ENCODE results near the gene PCDHB15. TPM values are rescaled to one million over a fixed set of nuclear protein-coding genes. Genes with fewer than 3 reads are reported as not detected.
"Not testable (repeated sequence)": the region's sequence is repeated elsewhere in the genome, so short reads cannot be mapped to it uniquely, and the experiment has no call there.

The PCDHB15 gene
- total RNA-seq, 2 experiments from 2014 or later = not detected

DNA sequence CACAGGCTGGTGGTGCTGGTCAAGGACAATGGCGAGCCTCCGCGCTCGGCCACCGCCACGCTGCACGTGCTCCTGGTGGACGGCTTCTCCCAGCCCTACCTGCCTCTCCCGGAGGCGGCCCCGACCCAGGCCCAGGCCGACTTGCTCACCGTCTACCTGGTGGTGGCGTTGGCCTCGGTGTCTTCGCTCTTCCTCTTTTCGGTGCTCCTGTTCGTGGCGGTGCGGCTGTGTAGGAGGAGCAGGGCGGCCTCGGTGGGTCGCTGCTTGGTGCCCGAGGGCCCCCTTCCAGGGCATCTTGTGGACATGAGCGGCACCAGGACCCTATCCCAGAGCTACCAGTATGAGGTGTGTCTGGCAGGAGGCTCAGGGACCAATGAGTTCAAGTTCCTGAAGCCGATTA lies 29.2 kb upstream of the PCDHB15 start:
- ATAC-seq; DNase-seq; CTCF ChIA-PET; POLR2A ChIA-PET; H3K4me1 Mint-ChIP-seq (ENCODE audit: low read depth); H3K27ac Mint-ChIP-seq; H3K36me3 Mint-ChIP-seq (ENCODE audit: low read depth); H3K4me3 Mint-ChIP-seq: not testable (repeated sequence)
- peaks cover 18% of the 10 kb centered on the region for H3K27me3 Mint-ChIP-seq (ENCODE audit: low read depth)
- peaks cover 19% of the 10 kb centered on the region for H3K9me3 Mint-ChIP-seq (ENCODE audit: insufficient read depth)

DNA sequence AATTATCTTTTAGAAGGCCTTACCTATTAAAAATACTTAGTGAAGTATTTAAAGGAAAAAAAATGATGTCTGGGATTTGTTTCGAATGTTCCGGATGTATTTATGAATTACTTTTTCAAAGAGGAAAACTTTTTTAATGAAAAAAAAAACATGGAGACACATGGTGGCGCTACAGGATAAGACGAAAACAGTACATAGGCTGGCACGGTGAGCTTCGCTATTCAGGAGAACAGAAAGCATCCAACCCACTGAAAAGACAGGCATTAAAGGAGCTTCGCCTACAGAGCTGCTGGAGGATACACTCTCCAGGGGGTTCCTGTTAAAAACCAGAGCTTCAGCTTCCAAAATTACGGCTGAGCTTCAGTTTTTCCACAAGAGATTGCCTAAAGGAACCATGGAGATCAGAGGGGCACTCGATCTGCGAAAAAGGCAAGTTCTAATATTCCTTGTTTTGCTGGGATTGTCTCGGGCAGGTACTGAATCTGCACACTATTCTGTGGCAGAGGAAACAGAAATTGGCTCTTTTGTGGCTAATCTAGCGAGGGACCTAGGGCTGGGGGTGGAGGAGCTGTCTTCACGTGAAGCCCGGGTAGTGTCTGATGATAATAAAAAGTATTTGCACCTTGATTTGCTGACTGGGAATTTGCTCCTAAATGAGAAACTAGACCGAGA lies 21.9 kb upstream of the PCDHB15 start, which contains the start of gene PCDHB14:
PCDHB14 (plus strand) TSS at position 232 of the 672 bp plus-strand sequence; CDS start at position 395, 163 bp downstream.
- no peak within 1 kb of the TSS for H3K4me3 Mint-ChIP-seq
- H3K27me3 Mint-ChIP-seq (ENCODE audit: low read depth) = peaks cover 5% of the 10 kb centered on the region
- no peaks in the 10 kb centered on the region for H3K36me3 Mint-ChIP-seq (ENCODE audit: low read depth)
- peaks cover 14% of the 10 kb centered on the region for H3K9me3 Mint-ChIP-seq (ENCODE audit: insufficient read depth)
- no peak for DNase-seq
- H3K4me1 Mint-ChIP-seq (ENCODE audit: low read depth) = no peaks in the 10 kb centered on the region
- POLR2A ChIA-PET = no interaction called here
- ATAC-seq = no peak
- H3K27ac Mint-ChIP-seq = no peak within 1 kb of the TSS
- CTCF ChIA-PET = interaction anchor here (0.8 to 1.7 kb wide), 9 partner anchors 36 to 345 kb away, joined by 3 to 6 read pairs (median 4); partner anchors contain the start of genes PCDHB9, PCDHGA11, PCDHGB1 and TAF7

DNA sequence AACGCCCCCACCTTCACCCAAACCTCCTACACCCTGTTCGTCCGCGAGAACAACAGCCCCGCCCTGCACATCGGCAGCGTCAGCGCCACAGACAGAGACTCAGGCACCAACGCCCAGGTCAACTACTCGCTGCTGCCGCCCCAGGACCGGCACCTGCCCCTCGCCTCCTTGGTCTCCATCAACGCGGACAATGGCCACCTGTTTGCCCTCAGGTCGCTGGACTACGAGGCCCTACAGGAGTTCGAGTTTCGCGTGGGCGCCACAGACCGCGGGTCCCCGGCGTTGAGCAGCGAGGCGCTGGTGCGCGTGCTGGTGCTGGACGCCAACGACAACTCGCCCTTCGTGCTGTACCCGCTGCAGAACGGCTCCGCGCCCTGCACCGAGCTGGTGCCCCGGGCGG lies 20.4 kb upstream of the PCDHB15 start:
- H3K27ac Mint-ChIP-seq; ATAC-seq; H3K4me1 Mint-ChIP-seq (ENCODE audit: low read depth); H3K9me3 Mint-ChIP-seq (ENCODE audit: insufficient read depth); H3K4me3 Mint-ChIP-seq; H3K36me3 Mint-ChIP-seq (ENCODE audit: low read depth); DNase-seq; POLR2A ChIA-PET; CTCF ChIA-PET; H3K27me3 Mint-ChIP-seq (ENCODE audit: low read depth): not testable (repeated sequence)

DNA sequence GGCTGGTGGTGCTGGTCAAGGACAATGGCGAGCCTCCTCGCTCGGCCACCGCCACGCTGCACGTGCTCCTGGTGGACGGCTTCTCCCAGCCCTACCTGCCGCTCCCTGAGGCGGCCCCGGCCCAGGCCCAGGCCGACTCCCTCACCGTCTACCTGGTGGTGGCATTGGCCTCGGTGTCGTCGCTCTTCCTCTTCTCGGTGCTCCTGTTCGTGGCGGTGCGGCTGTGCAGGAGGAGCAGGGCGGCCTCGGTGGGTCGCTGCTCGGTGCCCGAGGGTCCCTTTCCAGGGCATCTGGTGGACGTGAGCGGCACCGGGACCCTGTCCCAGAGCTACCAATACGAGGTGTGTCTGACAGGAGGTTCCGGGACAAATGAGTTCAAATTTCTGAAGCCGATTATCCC lies 19.8 kb upstream of the PCDHB15 start:
- H3K4me3 Mint-ChIP-seq; H3K27ac Mint-ChIP-seq; H3K4me1 Mint-ChIP-seq (ENCODE audit: low read depth); DNase-seq; H3K9me3 Mint-ChIP-seq (ENCODE audit: insufficient read depth); H3K27me3 Mint-ChIP-seq (ENCODE audit: low read depth); ATAC-seq; H3K36me3 Mint-ChIP-seq (ENCODE audit: low read depth): not testable (repeated sequence)
- ChIA-PET CTCF (interaction anchor here (1.0 kb wide), 1 partner anchor 9 kb away, joined by 3 read pairs; no protein-coding TSS in a partner anchor), POLR2A (interaction anchor here (0.6 kb wide), 1 partner anchor 255 kb away, joined by 5 read pairs; no protein-coding TSS in a partner anchor)

DNA sequence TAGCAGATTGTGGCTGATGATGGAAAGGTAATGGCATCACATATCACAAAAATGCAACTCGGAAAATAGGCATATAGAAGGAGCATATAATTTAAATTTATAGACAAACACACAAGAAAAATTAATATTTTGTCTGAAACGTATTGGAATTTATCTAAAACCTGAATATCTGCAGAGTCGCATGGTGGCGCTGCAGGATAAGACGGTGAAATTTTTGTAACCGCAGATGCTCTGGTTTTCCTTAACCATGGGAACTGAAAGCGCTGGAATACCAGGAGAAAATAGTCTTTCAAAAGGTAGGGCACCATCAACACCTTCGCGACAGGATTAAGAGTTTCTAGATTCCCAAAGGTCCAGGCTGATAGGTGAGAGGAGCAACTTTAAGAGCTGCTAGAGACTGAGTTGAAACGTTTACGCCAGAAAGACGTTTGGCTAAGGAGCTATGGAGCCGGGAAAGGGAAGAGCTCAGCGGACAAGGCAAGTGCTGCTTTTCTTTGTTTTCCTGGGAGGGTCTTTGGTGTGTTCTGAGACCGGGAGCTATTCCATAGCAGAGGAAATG lies 11.0 kb upstream of the PCDHB15 start:
- peaks cover 6% of the 10 kb centered on the region for H3K36me3 Mint-ChIP-seq (ENCODE audit: low read depth)

DNA sequence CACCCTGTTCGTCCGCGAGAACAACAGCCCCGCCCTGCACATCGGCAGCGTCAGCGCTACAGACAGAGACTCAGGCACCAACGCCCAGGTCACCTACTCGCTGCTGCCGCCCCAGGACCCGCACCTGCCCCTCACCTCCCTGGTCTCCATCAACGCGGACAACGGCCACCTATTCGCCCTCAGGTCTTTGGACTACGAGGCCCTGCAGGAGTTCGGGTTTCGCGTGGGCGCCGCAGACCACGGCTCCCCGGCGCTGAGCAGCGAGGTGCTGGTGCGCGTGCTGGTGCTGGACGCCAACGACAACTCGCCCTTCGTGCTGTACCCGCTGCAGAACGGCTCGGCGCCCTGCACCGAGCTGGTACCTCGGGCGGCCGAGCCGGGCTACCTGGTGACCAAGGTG lies 9.3 kb upstream of the PCDHB15 start:
- H3K4me3 Mint-ChIP-seq; CTCF ChIA-PET; H3K36me3 Mint-ChIP-seq (ENCODE audit: low read depth); H3K27ac Mint-ChIP-seq; ATAC-seq; H3K4me1 Mint-ChIP-seq (ENCODE audit: low read depth); DNase-seq: not testable (repeated sequence)
- Mint-ChIP-seq H3K9me3 (ENCODE audit: insufficient read depth) (peaks cover 46% of the 10 kb centered on the region), H3K27me3 (ENCODE audit: low read depth) (peaks cover 11% of the 10 kb centered on the region)
- POLR2A ChIA-PET = interaction anchor here (0.6 kb wide), 1 partner anchor 352 kb away, joined by 3 read pairs; no protein-coding TSS in a partner anchor

More for the DNA sequence above, 11.0 kb upstream of the PCDHB15 start:
- ChIA-PET CTCF (interaction anchor here (1.0 to 1.2 kb wide), 3 partner anchors 8 to 324 kb away, joined by 3 to 4 read pairs (median 3); partner anchors contain the start of gene PCDHB11), POLR2A (no interaction called here)
- Mint-ChIP-seq H3K4me3 (no peak overlapping the region), H3K4me1 (ENCODE audit: low read depth) (no peaks in the 10 kb centered on the region), H3K27ac (no peak overlapping the region), H3K27me3 (ENCODE audit: low read depth) (peaks cover 7% of the 10 kb centered on the region), H3K9me3 (ENCODE audit: insufficient read depth) (peaks cover 34% of the 10 kb centered on the region)
- DNase-seq (no peak), ATAC-seq (no peak)

DNA sequence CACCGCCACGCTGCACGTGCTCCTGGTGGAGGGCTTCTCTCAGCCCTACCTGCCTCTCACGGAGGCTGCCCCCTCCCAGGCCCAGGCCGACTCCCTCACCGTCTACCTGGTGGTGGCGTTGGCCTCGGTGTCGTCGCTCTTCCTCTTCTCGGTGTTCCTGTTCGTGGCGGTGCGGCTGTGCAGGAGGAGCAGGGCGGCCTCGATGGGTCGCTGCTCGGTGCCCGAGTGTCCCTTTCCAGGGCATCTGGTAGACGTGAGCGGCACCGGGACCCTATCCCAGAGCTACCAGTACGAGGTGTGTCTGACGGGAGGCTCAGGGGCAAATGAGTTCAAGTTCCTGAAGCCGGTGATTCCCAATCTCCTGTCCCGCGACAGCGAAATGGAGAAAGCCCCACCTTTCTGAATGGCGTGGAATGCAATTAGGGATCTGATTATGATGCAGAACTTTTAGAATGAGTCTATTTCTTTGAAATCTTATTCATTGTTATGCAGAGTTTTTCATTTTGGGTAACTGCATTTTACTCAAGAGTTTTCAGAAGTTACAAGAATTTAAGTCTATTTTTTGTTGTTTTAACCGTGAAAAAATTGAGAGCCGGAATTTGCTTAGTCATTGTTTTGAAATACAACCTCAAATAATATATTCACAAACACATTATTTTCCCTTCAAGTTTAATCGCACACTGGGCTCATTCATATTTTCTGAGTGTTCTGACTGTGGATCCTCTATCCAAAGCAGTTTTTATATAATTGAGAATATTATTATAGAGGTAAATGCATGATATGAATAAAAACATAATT lies 8.5 kb upstream of the PCDHB15 start:
- Mint-ChIP-seq H3K36me3 (ENCODE audit: low read depth) (peaks cover 10% of the 10 kb centered on the region), H3K4me1 (ENCODE audit: low read depth) (no peaks in the 10 kb centered on the region), H3K27ac (peak overlapping the region; percentile 50), H3K27me3 (ENCODE audit: low read depth) (peaks cover 13% of the 10 kb centered on the region), H3K9me3 (ENCODE audit: insufficient read depth) (peaks cover 45% of the 10 kb centered on the region), H3K4me3 (no peak overlapping the region)
- no peak for DNase-seq
- no peak for ATAC-seq
- ChIA-PET CTCF (no interaction called here), POLR2A (interaction anchor here (0.6 kb wide), 1 partner anchor 351 kb away, joined by 3 read pairs; no protein-coding TSS in a partner anchor)

DNA sequence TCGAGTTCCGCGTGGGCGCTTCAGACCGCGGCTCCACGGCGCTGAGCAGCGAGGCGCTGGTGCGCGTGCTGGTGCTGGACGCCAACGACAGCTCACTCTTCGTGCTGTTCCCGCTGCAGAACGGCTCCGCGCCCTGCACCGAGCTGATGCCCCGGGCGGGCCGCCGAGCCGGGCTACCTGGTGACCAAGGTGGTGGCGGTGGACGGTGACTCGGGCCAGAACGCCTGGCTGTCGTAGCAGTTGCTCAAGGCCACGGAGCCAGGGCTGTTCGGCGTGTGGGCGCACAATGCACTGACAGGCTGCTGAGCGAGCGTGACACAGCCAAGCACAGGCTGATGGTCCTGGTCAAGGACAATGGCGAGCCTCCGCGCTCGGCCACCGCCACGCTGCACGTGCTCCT lies 3.7 kb upstream of the PCDHB15 start:
- no peak overlapping the region for H3K27ac Mint-ChIP-seq
- peaks cover 6% of the 10 kb centered on the region for H3K36me3 Mint-ChIP-seq (ENCODE audit: low read depth)
- ChIA-PET CTCF (no interaction called here), POLR2A (no interaction called here)
- DNase-seq (no peak), ATAC-seq (no peak)
- peaks cover 10% of the 10 kb centered on the region for H3K27me3 Mint-ChIP-seq (ENCODE audit: low read depth)
- peaks cover 61% of the 10 kb centered on the region for H3K9me3 Mint-ChIP-seq (ENCODE audit: insufficient read depth)
- H3K4me3 Mint-ChIP-seq = no peak overlapping the region
- H3K4me1 Mint-ChIP-seq (ENCODE audit: low read depth) = no peaks in the 10 kb centered on the region

DNA sequence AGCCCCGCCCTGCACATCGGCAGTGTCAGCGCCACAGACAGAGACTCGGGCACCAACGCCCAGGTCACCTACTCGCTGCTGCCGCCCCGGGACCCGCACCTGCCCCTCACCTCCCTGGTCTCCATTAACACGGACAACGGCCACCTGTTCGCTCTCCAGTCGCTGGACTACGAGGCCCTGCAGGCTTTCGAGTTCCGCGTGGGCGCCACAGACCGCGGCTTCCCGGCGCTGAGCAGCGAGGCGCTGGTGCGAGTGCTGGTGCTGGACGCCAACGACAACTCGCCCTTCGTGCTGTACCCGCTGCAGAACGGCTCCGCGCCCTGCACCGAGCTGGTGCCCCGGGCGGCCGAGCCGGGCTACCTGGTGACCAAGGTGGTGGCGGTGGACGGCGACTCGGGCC lies 1.8 kb downstream of the PCDHB15 start:
- H3K9me3 Mint-ChIP-seq (ENCODE audit: insufficient read depth) = peaks cover 62% of the 10 kb centered on the region
- H3K4me3 Mint-ChIP-seq, DNase-seq: not testable (repeated sequence)

DNA sequence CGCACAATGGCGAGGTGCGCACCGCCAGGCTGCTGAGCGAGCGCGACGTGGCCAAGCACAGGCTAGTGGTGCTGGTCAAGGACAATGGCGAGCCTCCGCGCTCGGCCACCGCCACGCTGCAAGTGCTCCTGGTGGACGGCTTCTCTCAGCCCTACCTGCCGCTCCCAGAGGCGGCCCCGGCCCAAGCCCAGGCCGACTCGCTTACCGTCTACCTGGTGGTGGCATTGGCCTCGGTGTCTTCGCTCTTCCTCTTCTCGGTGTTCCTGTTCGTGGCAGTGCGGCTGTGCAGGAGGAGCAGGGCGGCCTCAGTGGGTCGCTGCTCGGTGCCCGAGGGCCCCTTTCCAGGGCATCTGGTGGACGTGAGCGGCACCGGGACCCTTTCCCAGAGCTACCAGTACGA lies 2.2 kb downstream of the PCDHB15 start:
- H3K36me3 Mint-ChIP-seq (ENCODE audit: low read depth); H3K4me3 Mint-ChIP-seq; H3K27me3 Mint-ChIP-seq (ENCODE audit: low read depth); ATAC-seq; H3K4me1 Mint-ChIP-seq (ENCODE audit: low read depth); H3K27ac Mint-ChIP-seq; CTCF ChIA-PET; DNase-seq; POLR2A ChIA-PET: not testable (repeated sequence)
- H3K9me3 Mint-ChIP-seq (ENCODE audit: insufficient read depth) = peaks cover 58% of the 10 kb centered on the region

More for the DNA sequence above, 1.8 kb downstream of the PCDHB15 start:
- H3K27me3 Mint-ChIP-seq (ENCODE audit: low read depth); POLR2A ChIA-PET; H3K36me3 Mint-ChIP-seq (ENCODE audit: low read depth); H3K27ac Mint-ChIP-seq; ATAC-seq; CTCF ChIA-PET; H3K4me1 Mint-ChIP-seq (ENCODE audit: low read depth): not testable (repeated sequence)

DNA sequence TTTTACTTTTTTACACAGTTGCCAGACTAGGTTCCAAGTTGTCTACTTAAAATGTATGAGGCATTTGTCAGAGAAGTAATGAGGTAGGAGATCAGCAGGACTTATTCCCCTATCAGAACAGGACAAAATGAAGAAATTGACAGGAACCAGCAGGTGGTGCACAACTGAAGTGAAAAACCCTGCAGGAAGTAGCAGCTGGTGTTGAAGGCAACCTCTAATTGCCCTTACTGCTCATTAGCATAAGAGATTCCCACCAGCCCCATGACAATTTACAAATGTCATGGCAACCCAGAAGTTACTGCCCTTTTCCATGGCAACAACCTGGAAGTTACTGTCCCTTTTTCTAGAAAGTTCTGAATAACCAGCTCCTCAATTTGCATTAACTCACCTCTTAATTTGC lies 5.4 kb downstream of the PCDHB15 start:
- Mint-ChIP-seq H3K4me1 (ENCODE audit: low read depth) (no peaks in the 10 kb centered on the region), H3K4me3 (no peak overlapping the region), H3K27me3 (ENCODE audit: low read depth) (no peaks in the 10 kb centered on the region), H3K9me3 (ENCODE audit: insufficient read depth) (peaks cover 65% of the 10 kb centered on the region), H3K27ac (no peak overlapping the region), H3K36me3 (ENCODE audit: low read depth) (no peaks in the 10 kb centered on the region)
- CTCF ChIA-PET = no interaction called here
- ATAC-seq = no peak
- POLR2A ChIA-PET = no interaction called here
- no peak for DNase-seq

DNA sequence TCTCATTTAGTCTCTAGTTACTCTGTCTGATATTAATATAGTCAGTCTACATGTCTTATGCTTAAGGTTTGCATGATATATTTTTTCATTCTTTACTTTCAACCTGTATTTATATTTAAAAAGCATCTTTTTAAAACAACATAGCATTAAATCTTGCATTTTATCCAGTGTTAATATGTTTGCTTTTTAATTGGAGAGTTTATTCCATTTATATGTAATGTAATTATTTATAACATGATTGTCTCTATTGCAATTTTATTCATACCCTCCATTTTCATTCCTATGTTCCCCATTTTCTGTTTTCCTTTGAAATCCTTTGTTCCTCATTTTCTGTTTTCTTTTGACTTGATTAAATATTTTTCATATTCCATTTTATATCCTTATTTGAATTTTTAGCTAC lies 13.3 kb downstream of the PCDHB15 start:
- CTCF ChIA-PET = no interaction called here
- Mint-ChIP-seq H3K9me3 (ENCODE audit: insufficient read depth) (peaks cover 68% of the 10 kb centered on the region), H3K27ac (no peak overlapping the region), H3K36me3 (ENCODE audit: low read depth) (peaks cover 9% of the 10 kb centered on the region), H3K27me3 (ENCODE audit: low read depth) (no peaks in the 10 kb centered on the region), H3K4me1 (ENCODE audit: low read depth) (no peaks in the 10 kb centered on the region), H3K4me3 (no peak overlapping the region)
- ATAC-seq (no peak), DNase-seq (no peak)
- POLR2A ChIA-PET = no interaction called here
